ENCODE data around the gene SLC35F3. TPM values are rescaled to one million over a fixed set of nuclear protein-coding genes. Genes with fewer than 3 reads are reported as not detected.

Gene SLC35F3
- total RNA-seq, 4 donors from 2014 or later = 0.82 TPM; not detected in 3

DNA sequence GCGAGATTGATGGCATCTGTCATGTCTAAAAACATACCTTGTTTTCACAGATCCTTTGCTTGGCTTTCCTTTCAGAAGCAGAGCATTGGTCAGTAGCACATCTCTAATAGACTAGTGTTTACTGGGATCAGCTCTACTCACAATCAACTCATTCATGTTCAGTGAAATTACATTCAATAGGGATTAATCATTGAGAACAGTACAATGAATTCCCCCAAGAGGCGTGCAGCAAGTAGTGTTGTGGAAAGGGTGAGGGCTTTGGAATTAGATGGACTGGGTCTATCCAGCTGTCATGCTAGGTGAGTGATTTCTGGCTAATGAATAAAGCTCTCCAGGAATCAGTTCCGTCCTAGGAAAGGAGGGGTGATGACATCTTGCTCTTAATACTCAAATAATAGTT lies 313.6 kb downstream of the SLC35F3 start:
- DNase-seq (no peak), ATAC-seq (no peak)
- H3K4me1 ChIP-seq = peaks cover 0 to 5% of the 10 kb centered on the region in 2 donors
- no peaks in the 10 kb centered on the region for H3K27me3 ChIP-seq
- intact Hi-C loops (cut with DNase I; ENCODE audit: low total_unique reads) = no loop called here
- no peak overlapping the region for H3K4me3 ChIP-seq
- TF ChIP-seq CTCF (IDR thresholded peaks at IDR 0.05 in 4 of 5, conservative IDR thresholded peaks at IDR 0.05 in 1 of 5) (no peak), POLR2A (IDR thresholded peaks at IDR 0.05) (no peak)
- H3K9me3 ChIP-seq = no peaks in the 10 kb centered on the region
- no peak overlapping the region for H3K27ac ChIP-seq
- H3K36me3 ChIP-seq = no peaks in the 10 kb centered on the region
- in situ Hi-C loops (cut with MboI; ENCODE audit: low sequenced_read_pairs in 4 of 4) = no loop called here

DNA sequence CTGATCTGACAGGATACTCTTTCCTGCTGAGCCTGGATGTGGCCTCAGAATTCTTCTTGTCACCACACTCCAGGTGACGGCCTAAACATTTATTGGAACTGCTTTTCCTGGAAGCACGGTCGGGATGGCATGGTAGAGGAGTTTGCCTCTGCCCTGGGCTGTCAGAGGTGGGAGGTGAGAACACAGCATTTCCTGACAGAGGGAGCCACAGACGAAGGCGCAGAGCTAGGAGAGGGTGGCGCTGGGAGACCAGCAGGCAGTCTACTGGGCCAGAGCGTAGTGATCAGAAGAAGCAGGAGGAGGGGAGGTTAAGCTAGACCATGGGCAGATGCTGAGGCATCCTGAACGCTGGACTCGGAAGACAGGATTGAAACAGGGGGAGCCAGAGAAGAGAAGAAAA lies 315.2 kb downstream of the SLC35F3 start:
- Histone ChIP-seq H3K4me1 (no peaks in the 10 kb centered on the region), H3K36me3 (no peaks in the 10 kb centered on the region), H3K4me3 (no peak overlapping the region), H3K9me3 (no peaks in the 10 kb centered on the region), H3K27ac (no peak overlapping the region), H3K27me3 (no peaks in the 10 kb centered on the region)
- intact Hi-C loops (cut with DNase I; ENCODE audit: low total_unique reads) = no loop called here
- ATAC-seq = no peak
- in situ Hi-C loops (cut with MboI; ENCODE audit: low sequenced_read_pairs in 4 of 4) = no loop called here
- no peak for DNase-seq
- TF ChIP-seq CTCF (IDR thresholded peaks at IDR 0.05 in 4 of 5, conservative IDR thresholded peaks at IDR 0.05 in 1 of 5) = no peak
- TF ChIP-seq POLR2A (IDR thresholded peaks at IDR 0.05) = no peak

GRCh38 chr1:234221601-234222000 lies 317.1 kb downstream of the SLC35F3 start:
- intact Hi-C loops (cut with DNase I; ENCODE audit: low total_unique reads) (no loop called here), in situ Hi-C loops (cut with MboI; ENCODE audit: low sequenced_read_pairs in 4 of 4) (no loop called here)
- Histone ChIP-seq H3K27ac (no peak overlapping the region), H3K4me3 (no peak overlapping the region), H3K36me3 (no peaks in the 10 kb centered on the region), H3K4me1 (no peaks in the 10 kb centered on the region), H3K27me3 (no peaks in the 10 kb centered on the region), H3K9me3 (no peaks in the 10 kb centered on the region)
- ATAC-seq (no peak), DNase-seq (no peak)
- no peak for TF ChIP-seq POLR2A (IDR thresholded peaks at IDR 0.05)
- TF ChIP-seq CTCF (IDR thresholded peaks at IDR 0.05 in 4 of 5, conservative IDR thresholded peaks at IDR 0.05 in 1 of 5) = no peak

GRCh38 chr1:234222561-234223280 lies 318.2 kb downstream of the SLC35F3 start:
- TF ChIP-seq POLR2A (IDR thresholded peaks at IDR 0.05) (no peak), CTCF (IDR thresholded peaks at IDR 0.05 in 4 of 5, conservative IDR thresholded peaks at IDR 0.05 in 1 of 5) (no peak)
- Histone ChIP-seq H3K36me3 (no peaks in the 10 kb centered on the region), H3K27ac (no peak overlapping the region), H3K27me3 (no peaks in the 10 kb centered on the region), H3K4me3 (no peak overlapping the region), H3K9me3 (no peaks in the 10 kb centered on the region), H3K4me1 (no peaks in the 10 kb centered on the region)
- in situ Hi-C loops (cut with MboI; ENCODE audit: low sequenced_read_pairs in 4 of 4) (no loop called here), intact Hi-C loops (cut with DNase I; ENCODE audit: low total_unique reads) (no loop called here)
- ATAC-seq (no peak), DNase-seq (no peak)
